ENCODE data around the gene DENND2A. TPM values are rescaled to one million over a fixed set of nuclear protein-coding genes. Genes with fewer than 3 reads are reported as not detected.
A peak's percentile ranks its signal among the peaks of the same experiment; 100 is the strongest.

DENND2A gene
- total RNA-seq, 6 donors from 2014 or later = 4.1 to 27.8 (median 12.1) TPM

GRCh38 chr7:140479739-140480084 is 160.9 kb downstream of the DENND2A start:
- 0% methylated on average over 2 of the region's 2 CpGs for WGBS, 2 donors
- ATAC-seq (ENCODE audit: low FRiP score in 2 of 2) (no peak), DNase-seq (no peak)
- Histone ChIP-seq H3K4me3 (peak overlapping the region; percentile 69 to 100 (median 94)), H3K36me3 (no peaks in the 10 kb centered on the region), H3K4me1 (peaks cover 16 to 33% (median 22%) of the 10 kb centered on the region in 4 donors), H3K9me3 (no peaks in the 10 kb centered on the region), H3K27ac (peak overlapping the region; percentile 84 to 95 (median 94)), H3K27me3 (no peaks in the 10 kb centered on the region)
- TF ChIP-seq EP300 (IDR thresholded peaks at IDR 0.05) = no peak
- TF ChIP-seq POLR2AphosphoS5 (IDR thresholded peaks at IDR 0.05) = no peak
- TF ChIP-seq POLR2A (IDR thresholded peaks at IDR 0.05) = no peak
- no peak for TF ChIP-seq CTCF (IDR thresholded peaks at IDR 0.05)

GRCh38 chr7:140479062-140479738 is 161.4 kb downstream of the DENND2A start, which contains the start of gene MKRN1:
TSS of gene MKRN1 (minus strand) at chr7:140479505. CDS start at chr7:140479344, 161 bp downstream.
- 0 to 1% methylated on average over 18 to 27 of the region's 71 CpGs for WGBS, 2 donors

GRCh38 chr7:140478246-140479061 is 162.2 kb downstream of the DENND2A start:
- Histone ChIP-seq H3K27me3 (no peaks in the 10 kb centered on the region), H3K9me3 (no peaks in the 10 kb centered on the region), H3K4me1 (peaks cover 16 to 41% (median 25%) of the 10 kb centered on the region in 4 donors), H3K4me3 (peak overlapping the region; percentile 69 to 100 (median 94)), H3K27ac (peak overlapping the region; percentile 84 to 95 (median 94)), H3K36me3 (no peaks in the 10 kb centered on the region)
- TF ChIP-seq POLR2A (IDR thresholded peaks at IDR 0.05) (no peak), POLR2AphosphoS5 (IDR thresholded peaks at IDR 0.05) (no peak), CTCF (IDR thresholded peaks at IDR 0.05) (no peak), EP300 (IDR thresholded peaks at IDR 0.05) (no peak)
- ATAC-seq (ENCODE audit: low FRiP score in 2 of 2) = peak; percentile 31 to 57
- DNase-seq = peak in 1 of 2 donors; percentile 31
- 1% methylated on average over 30 to 39 of the region's 69 CpGs for WGBS, 2 donors

More at GRCh38 chr7:140479062-140479738, 161.4 kb downstream of the DENND2A start, which contains the start of gene MKRN1:
- no peaks in the 10 kb centered on the region for H3K36me3 ChIP-seq
- TF ChIP-seq CTCF (IDR thresholded peaks at IDR 0.05) = peak in 3 of 6 experiments; percentile 11 to 26 (median 23)
- TF ChIP-seq POLR2A (IDR thresholded peaks at IDR 0.05) = peak in 3 of 4 donors; percentile 70 to 89 (median 84)
- peak; percentile 75 to 92 for TF ChIP-seq POLR2AphosphoS5 (IDR thresholded peaks at IDR 0.05)
- no peak for TF ChIP-seq EP300 (IDR thresholded peaks at IDR 0.05)
- H3K27me3 ChIP-seq = no peaks in the 10 kb centered on the region
- DNase-seq (peak; percentile 98), ATAC-seq (ENCODE audit: low FRiP score in 2 of 2) (peak; percentile 98)
- H3K4me1 ChIP-seq = peaks cover 16 to 38% (median 25%) of the 10 kb centered on the region in 4 donors
- peak within 1 kb of the TSS; percentile 84 to 95 (median 94) for H3K27ac ChIP-seq
- H3K9me3 ChIP-seq = no peaks in the 10 kb centered on the region
- peak within 1 kb of the TSS; percentile 69 to 100 (median 94) for H3K4me3 ChIP-seq

DNA sequence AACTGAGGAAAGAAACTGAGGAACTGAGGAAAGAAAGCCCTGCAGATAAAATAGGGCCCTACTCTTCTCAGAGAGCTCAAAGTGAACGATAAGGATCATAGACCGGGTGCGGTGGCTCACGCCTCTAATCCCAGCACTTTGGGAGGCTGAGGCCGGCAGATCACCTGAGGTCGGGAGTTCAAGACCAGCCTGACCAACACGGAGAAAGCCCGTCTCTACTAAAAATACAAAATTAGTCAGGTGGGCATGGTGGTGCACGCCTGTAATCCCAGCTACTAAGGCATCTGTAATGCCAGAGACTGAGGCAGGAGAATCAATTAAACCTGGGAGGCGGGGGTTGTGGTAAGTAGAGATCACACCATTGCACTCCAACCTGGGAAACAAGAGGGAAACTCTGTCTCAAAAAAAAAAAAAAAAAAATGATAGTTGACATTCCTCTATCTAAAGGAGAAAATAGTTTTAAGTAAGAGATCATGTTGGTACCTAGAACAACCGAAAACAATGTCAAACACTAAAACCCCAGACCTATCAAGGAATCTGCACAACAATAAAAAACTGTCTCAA is 163.8 kb downstream of the DENND2A start:
- Histone ChIP-seq H3K9me3 (no peaks in the 10 kb centered on the region), H3K27ac (peak overlapping the region in 2 of 4 donors; percentile 84 to 95), H3K36me3 (no peaks in the 10 kb centered on the region), H3K4me1 (peaks cover 16 to 41% (median 25%) of the 10 kb centered on the region in 4 donors), H3K27me3 (no peaks in the 10 kb centered on the region), H3K4me3 (peak overlapping the region in 2 of 4 donors; percentile 96 to 100)
- ATAC-seq (ENCODE audit: low FRiP score in 2 of 2) (no peak), DNase-seq (no peak)
- TF ChIP-seq POLR2AphosphoS5 (IDR thresholded peaks at IDR 0.05) (no peak), CTCF (IDR thresholded peaks at IDR 0.05) (no peak), POLR2A (IDR thresholded peaks at IDR 0.05) (no peak), EP300 (IDR thresholded peaks at IDR 0.05) (no peak)
- 76 to 79% methylated on average over 11 of the region's 11 CpGs for WGBS, 2 donors
